K562 (cell line): ENCODE results near the gene PSAP. TPM values are rescaled to one million over a fixed set of nuclear protein-coding genes. Genes with fewer than 3 reads are reported as not detected.

ENCODE experiments used
- DIDO1 ChIP-seq: fragments of 450-650 bp; IDR thresholded peaks from 2 replicates; pipeline ENCODE4 v1.6.1; 2016; ENCODE audit warnings: low read depth, missing biosample characterization, missing genetic modification characterization
- EWSR1 ChIP-seq: fragments of 450-650 bp; IDR thresholded peaks from 2 replicates; pipeline ENCODE4 v1.6.1; 2018; ENCODE audit warnings: borderline replicate concordance, mild to moderate bottlenecking, low read depth, moderate library complexity; ENCODE audit not compliant: partially characterized antibody
- FOXM1 ChIP-seq, 2 experiments: fragments of 450-650 bp in 1 of 2; sonication (generic) in 1 of 2; formaldehyde crosslinking in 1 of 2; IDR thresholded peaks; 2 replicates each; pipeline versions ENCODE4 v1.6.1 to v1.9.0; 2017 to 2022; ENCODE audit warnings: low read depth in 2 of 2, mild to moderate bottlenecking in 2 of 2, missing genetic modification reagents in 1 of 2, moderate library complexity in 1 of 2
- NR2C1 ChIP-seq, 2 experiments: fragments of 450-650 bp; IDR thresholded peaks; 2 replicates each; pipeline ENCODE4 v1.6.1; 2017; ENCODE audit warnings: mild to moderate bottlenecking in 2 of 2, antibody characterized with exemption in 1 of 2, inconsistent platforms in 1 of 2, missing compliant biosample characterization in 1 of 2, missing genetic modification characterization in 1 of 2
- NR4A1 ChIP-seq, 2 experiments: fragments of 250-450 bp in 1 of 2; fragments of 450-650 bp in 1 of 2; sonication (Bioruptor Pico) in 1 of 2; IDR thresholded peaks; 2 replicates each; pipeline versions ENCODE4 v1.4.0 to v1.6.1; 2016 to 2020; ENCODE audit warnings: mild to moderate bottlenecking in 2 of 2, missing compliant biosample characterization in 1 of 2, missing genetic modification characterization in 1 of 2, moderate library complexity in 1 of 2
- RCOR1 ChIP-seq, 2 experiments: IDR thresholded peaks; 2 replicates each; pipeline ENCODE4 v1.6.1; 2012; ENCODE audit warnings: low read depth in 2 of 2, low read length in 2 of 2, borderline replicate concordance in 1 of 2, improper control_type of control experiment in 1 of 2
- RFX5 ChIP-seq: IDR thresholded peaks from 2 replicates; pipeline ENCODE4 v1.6.1; 2011; ENCODE audit warnings: low read depth, mild to moderate bottlenecking, improper control_type of control experiment, low read length
- SAP30 ChIP-seq: fragments of 200-600 bp; sonication (generic); IDR thresholded peaks from 2 replicates; pipeline ENCODE4 v1.6.1; 2012; ENCODE audit warnings: borderline replicate concordance, low read depth, mild to moderate bottlenecking, moderate library complexity, low read length, control low read depth, inconsistent platforms; ENCODE audit not compliant: insufficient read depth, poor library complexity, severe bottlenecking
- SMARCA5 ChIP-seq: fragments of 450-650 bp; IDR thresholded peaks from 2 replicates; pipeline ENCODE4 v1.6.1; 2016
- SPI1 ChIP-seq: IDR thresholded peaks from 2 replicates; pipeline ENCODE4 v1.6.1; 2011; ENCODE audit warnings: low read depth, low read length, control low read depth, borderline replicate concordance
- SREBF1 ChIP-seq: fragments of 150-350 bp; IDR thresholded peaks from 2 replicates; pipeline ENCODE4 v1.6.1; 2014; ENCODE audit warnings: antibody characterized with exemption, low read depth, low read length, borderline replicate concordance
- TAL1 ChIP-seq: fragments of 450-650 bp; IDR thresholded peaks from 2 replicates; pipeline ENCODE4 v1.6.1; 2016; ENCODE audit warnings: mild to moderate bottlenecking
- TCF7 ChIP-seq: sonication (generic); IDR thresholded peaks from 2 replicates; pipeline ENCODE4 v1.6.1; 2016; ENCODE audit warnings: antibody characterized with exemption, borderline replicate concordance
- YY1 ChIP-seq, 3 experiments: IDR thresholded peaks; 2 replicates each; pipeline ENCODE4 v1.6.1; 2011; ENCODE audit warnings: low read length in 2 of 3, mild to moderate bottlenecking in 2 of 3, moderate library complexity in 2 of 3, borderline replicate concordance in 1 of 3, control low read depth in 1 of 3, low read depth in 1 of 3; ENCODE audit not compliant: insufficient read depth in 3 of 3, insufficient replicate concordance in 2 of 3, control insufficient read depth in 1 of 3, insufficient read length in 1 of 3; ENCODE audit errors: extremely low read depth in 1 of 3
- ZFX ChIP-seq: sonication (generic); formaldehyde crosslinking; IDR thresholded peaks from 2 replicates; pipeline ENCODE4 v1.8.0; 2022; ENCODE audit warnings: mild to moderate bottlenecking, missing genetic modification reagents, moderate library complexity
- ZNF507 ChIP-seq: conservative IDR thresholded peaks from 2 replicates; pipeline ENCODE4 v1.6.1; 2017; ENCODE audit warnings: missing genetic modification characterization, missing compliant biosample characterization
- ZNF717 ChIP-seq: fragments of 250-450 bp; sonication (Bioruptor Pico); IDR thresholded peaks from 2 replicates; pipeline ENCODE4 v1.5.0; 2021
- polyA plus RNA-seq, 8 experiments: library from polyadenylated mRNA; depleted of rRNA in 4 of 8; stranded (reverse) in 5 of 8; unstranded in 3 of 8; fragments of >200 nt; fragmentation: Nextera tagmentation in 2 of 8; fragmentation: Illumina TruSeq in 1 of 8; extraction: Ambion mirVana in 2 of 8; extraction: Trizol in 1 of 8; gene quantifications; 2 replicates each; pipeline versions ENCODE4 v1.2.1 to v1.2.3, GENCODE V29; 2011 to 2014; ENCODE audit warnings: inconsistent platforms in 1 of 8, missing spikeins in 1 of 8
- total RNA-seq, 7 experiments: library from RNA; depleted of rRNA in 6 of 7; stranded (reverse); fragments of >200 nt in 6 of 7; fragmentation: Illumina TruSeq in 2 of 7; extraction: Trizol in 2 of 7; gene quantifications; 2 replicates each; pipeline versions ENCODE4 v1.2.1 to v1.2.3, GENCODE V29; 2011 to 2021; ENCODE audit warnings: low replicate concordance in 1 of 7
- TF ChIP-seq, protein P1 (sequence below): fragments of 450-650 bp; conservative IDR thresholded peaks from 2 replicates; pipeline ENCODE4 v1.6.1; 2016; ENCODE audit warnings: missing genetic modification characterization, low read depth, mild to moderate bottlenecking, control low read depth, missing compliant biosample characterization
- TF ChIP-seq, protein P2 (sequence below): fragments of 450-650 bp; IDR thresholded peaks from 2 replicates; pipeline ENCODE4 v1.6.1; 2018; ENCODE audit warnings: mild to moderate bottlenecking, low read depth; ENCODE audit not compliant: partially characterized antibody
- TF ChIP-seq, protein P3 (sequence below): sonication (generic); formaldehyde crosslinking; IDR thresholded peaks from 2 replicates; pipeline ENCODE4 v1.8.0; 2022; ENCODE audit warnings: missing genetic modification reagents, mild to moderate bottlenecking, borderline replicate concordance

PSAP gene
- total and polyA plus RNA-seq, 9 of the 15 experiments (the other 6 are each of a cell fraction or from before 2014, with no cell fraction given), result 245 to 700 (median 429) TPM

DNA sequence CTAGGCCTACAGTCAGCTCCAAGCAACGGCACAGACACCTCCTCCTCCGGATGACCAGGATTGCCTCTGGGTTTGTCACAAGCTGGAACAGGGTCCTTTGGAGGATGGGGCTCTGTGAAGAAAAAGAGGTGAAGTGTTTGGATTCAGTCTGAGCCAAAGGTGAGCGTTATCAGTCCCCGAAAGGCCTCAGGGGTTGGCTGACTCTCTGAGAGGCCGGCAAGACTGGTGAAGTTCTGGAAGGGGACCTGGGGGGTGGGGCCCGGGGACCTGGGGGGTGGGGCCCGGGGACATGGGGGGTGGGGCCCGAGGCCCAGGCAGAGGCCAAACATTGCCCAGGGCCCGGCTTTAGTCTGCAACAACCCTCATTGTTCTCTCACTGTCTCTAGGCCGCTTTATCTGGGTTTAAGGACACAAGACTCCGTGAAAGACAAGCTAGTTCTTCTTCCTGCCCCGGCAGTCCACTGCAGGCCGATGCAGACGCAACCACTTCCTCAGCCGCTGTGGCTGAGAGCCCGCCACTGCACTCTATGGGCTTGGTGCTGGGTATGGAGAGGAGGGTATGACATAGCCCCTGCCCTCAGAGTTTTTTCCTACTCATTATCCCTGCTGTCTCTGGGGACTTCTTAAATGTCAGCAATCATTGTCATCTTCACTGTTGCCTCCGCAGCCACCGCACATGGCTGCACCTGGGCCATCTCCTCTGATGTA lies 27.4 kb upstream of the PSAP start (continued):
- TF ChIP-seq TAL1 (no peak), NR2C1 (IDR thresholded peaks at IDR 0.05) (no peak), NR2C1 (tag; IDR thresholded peaks at IDR 0.05) (no peak), SAP30 (no peak), NR4A1 (CRISPR knock-in tag; IDR thresholded peaks at IDR 0.05) (0 out of 2 replicates have a peak, but pooled peaks have one; percentile 68), NR4A1 (tag; IDR thresholded peaks at IDR 0.05) (no peak), TCF7 (no peak), EWSR1 (no peak), RFX5 (no peak), DIDO1 (no peak), SMARCA5 (no peak; the same call in 1 of the 2 replicates), ZFX (CRISPR knock-in tag) (no peak), ZNF717 (CRISPR knock-in tag) (no peak), RCOR1 (IDR thresholded peaks at IDR 0.05; ENCODE audit: borderline replicate concordance in 1 of 2, low read depth in 2 of 2, low read length in 2 of 2) (peak in 1 of 2 experiments; percentile 41; a peak in 1 of 4 replicates), SPI1 (peak; percentile 90), YY1 (IDR thresholded peaks at IDR 0.05; ENCODE audit: borderline replicate concordance in 1 of 3, control insufficient read depth in 1 of 3, extremely low read depth in 1 of 3, insufficient read depth in 3 of 3, insufficient read length in 1 of 3, insufficient replicate concordance in 2 of 3, low read depth in 1 of 3, low read length in 2 of 3) (no peak), ZNF507 (tag) (no peak), SREBF1 (no peak), FOXM1 (IDR thresholded peaks at IDR 0.05; ENCODE audit: low read depth) (no peak), FOXM1 (CRISPR knock-in tag; IDR thresholded peaks at IDR 0.05; ENCODE audit: low read depth) (no peak)
- TF ChIP-seq, protein P1, sequence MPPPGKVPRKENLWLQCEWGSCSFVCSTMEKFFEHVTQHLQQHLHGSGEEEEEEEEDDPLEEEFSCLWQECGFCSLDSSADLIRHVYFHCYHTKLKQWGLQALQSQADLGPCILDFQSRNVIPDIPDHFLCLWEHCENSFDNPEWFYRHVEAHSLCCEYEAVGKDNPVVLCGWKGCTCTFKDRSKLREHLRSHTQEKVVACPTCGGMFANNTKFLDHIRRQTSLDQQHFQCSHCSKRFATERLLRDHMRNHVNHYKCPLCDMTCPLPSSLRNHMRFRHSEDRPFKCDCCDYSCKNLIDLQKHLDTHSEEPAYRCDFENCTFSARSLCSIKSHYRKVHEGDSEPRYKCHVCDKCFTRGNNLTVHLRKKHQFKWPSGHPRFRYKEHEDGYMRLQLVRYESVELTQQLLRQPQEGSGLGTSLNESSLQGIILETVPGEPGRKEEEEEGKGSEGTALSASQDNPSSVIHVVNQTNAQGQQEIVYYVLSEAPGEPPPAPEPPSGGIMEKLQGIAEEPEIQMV (tag), result no peak
- TF ChIP-seq, protein P2, sequence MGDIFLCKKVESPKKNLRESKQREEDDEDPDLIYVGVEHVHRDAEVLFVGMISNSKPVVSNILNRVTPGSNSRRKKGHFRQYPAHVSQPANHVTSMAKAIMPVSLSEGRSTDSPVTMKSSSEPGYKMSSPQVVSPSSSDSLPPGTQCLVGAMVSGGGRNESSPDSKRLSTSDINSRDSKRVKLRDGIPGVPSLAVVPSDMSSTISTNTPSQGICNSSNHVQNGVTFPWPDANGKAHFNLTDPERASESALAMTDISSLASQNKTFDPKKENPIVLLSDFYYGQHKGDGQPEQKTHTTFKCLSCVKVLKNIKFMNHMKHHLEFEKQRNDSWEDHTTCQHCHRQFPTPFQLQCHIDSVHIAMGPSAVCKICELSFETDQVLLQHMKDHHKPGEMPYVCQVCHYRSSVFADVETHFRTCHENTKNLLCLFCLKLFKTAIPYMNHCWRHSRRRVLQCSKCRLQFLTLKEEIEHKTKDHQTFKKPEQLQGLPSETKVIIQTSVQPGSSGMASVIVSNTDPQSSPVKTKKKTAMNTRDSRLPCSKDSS, result no peak
- TF ChIP-seq, protein P3, sequence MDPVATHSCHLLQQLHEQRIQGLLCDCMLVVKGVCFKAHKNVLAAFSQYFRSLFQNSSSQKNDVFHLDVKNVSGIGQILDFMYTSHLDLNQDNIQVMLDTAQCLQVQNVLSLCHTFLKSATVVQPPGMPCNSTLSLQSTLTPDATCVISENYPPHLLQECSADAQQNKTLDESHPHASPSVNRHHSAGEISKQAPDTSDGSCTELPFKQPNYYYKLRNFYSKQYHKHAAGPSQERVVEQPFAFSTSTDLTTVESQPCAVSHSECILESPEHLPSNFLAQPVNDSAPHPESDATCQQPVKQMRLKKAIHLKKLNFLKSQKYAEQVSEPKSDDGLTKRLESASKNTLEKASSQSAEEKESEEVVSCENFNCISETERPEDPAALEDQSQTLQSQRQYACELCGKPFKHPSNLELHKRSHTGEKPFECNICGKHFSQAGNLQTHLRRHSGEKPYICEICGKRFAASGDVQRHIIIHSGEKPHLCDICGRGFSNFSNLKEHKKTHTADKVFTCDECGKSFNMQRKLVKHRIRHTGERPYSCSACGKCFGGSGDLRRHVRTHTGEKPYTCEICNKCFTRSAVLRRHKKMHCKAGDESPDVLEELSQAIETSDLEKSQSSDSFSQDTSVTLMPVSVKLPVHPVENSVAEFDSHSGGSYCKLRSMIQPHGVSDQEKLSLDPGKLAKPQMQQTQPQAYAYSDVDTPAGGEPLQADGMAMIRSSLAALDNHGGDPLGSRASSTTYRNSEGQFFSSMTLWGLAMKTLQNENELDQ (CRISPR knock-in tag), result no peak
